IMR-90 (cell line): Measurements from ENCODE around the gene TULP3. TPM values are rescaled to one million over a fixed set of nuclear protein-coding genes. Genes with fewer than 3 reads are reported as not detected.

ENCODE experiments used
- ATAC-seq: fragments of 200-7000 bp; cut with Tn5 transposase; 2 replicates; pipeline ENCODE4 v1.9.1; 2020; ENCODE audit warnings: low read depth, mild to moderate bottlenecking, moderate library complexity
- BruUV-seq: library from RNA; stranded (reverse); fragments of 400-500 nt; replicated peaks from 2 replicates; lab custom pipeline; 2021; lab: Mats Ljungman, UMichigan
- CTCF ChIA-PET: fragments of 300-600 bp; formaldehyde crosslinking; extraction: SDS; loops from one replicate; lab custom pipeline; 2021; ENCODE audit warnings: antibody characterized with exemption; lab: Yijun Ruan, JAX
- POLR2A ChIA-PET: fragments of 300-600 bp; sonication (Branson Sonifier 250); formaldehyde crosslinking; loops from one replicate; lab custom pipeline; 2022; ENCODE audit warnings: antibody characterized with exemption; ENCODE audit not compliant: unreplicated experiment; lab: Charles Lee
- DNase-seq: peaks from one replicate; pipeline ENCODE4 v3.0.0; 2013
- H2AFZ ChIP-seq: replicated peaks from 2 replicates; pipeline ENCODE3; 2013; ENCODE audit warnings: low read length, mild to moderate bottlenecking; ENCODE audit not compliant: poor library complexity
- H2AK5ac ChIP-seq: 2 replicates; pipeline ENCODE4 v1.6.1; 2013; ENCODE audit warnings: low read depth, low read length, inconsistent platforms
- H2AK9ac ChIP-seq: replicated peaks from 2 replicates; pipeline ENCODE3; 2013; ENCODE audit warnings: mild to moderate bottlenecking, low read depth, low read length, moderate library complexity; ENCODE audit not compliant: poor library complexity
- H2BK120ac ChIP-seq: 2 replicates; pipeline ENCODE4 v1.6.1; 2013; ENCODE audit warnings: low read depth, low read length, inconsistent platforms
- H2BK15ac ChIP-seq: 3 replicates; pipeline ENCODE4 v1.6.1; 2013; ENCODE audit warnings: low read depth, low read length, inconsistent platforms
- H2BK20ac ChIP-seq: 2 replicates; pipeline ENCODE4 v1.6.1; 2013; ENCODE audit warnings: low read depth, mild to moderate bottlenecking, inconsistent platforms, low read length, moderate library complexity
- H2BK5ac ChIP-seq: 2 replicates; pipeline ENCODE4 v1.6.1; 2013; ENCODE audit warnings: mild to moderate bottlenecking, low read depth, low read length, inconsistent platforms; ENCODE audit not compliant: poor library complexity, severe bottlenecking
- H3K14ac ChIP-seq: replicated peaks from 2 replicates; pipeline ENCODE4 v1.6.1; 2013; ENCODE audit warnings: low read depth, low read length, inconsistent platforms
- H3K18ac ChIP-seq: 2 replicates; pipeline ENCODE4 v1.6.1; 2013; ENCODE audit warnings: low read depth, low read length, control low read depth
- H3K23ac ChIP-seq: 2 replicates; pipeline ENCODE4 v1.6.1; 2013; ENCODE audit warnings: low read depth, low read length, inconsistent platforms
- H3K27ac ChIP-seq: 2 replicates; pipeline ENCODE4 v1.5.1; 2013; ENCODE audit warnings: mild to moderate bottlenecking, control low read depth, low read length; ENCODE audit not compliant: insufficient read depth
- H3K27me3 ChIP-seq: 2 replicates; pipeline ENCODE4 v1.6.1; 2013; ENCODE audit warnings: low read length; ENCODE audit not compliant: control insufficient read depth, insufficient read depth
- H3K36me3 ChIP-seq: 2 replicates; pipeline ENCODE4 v1.6.1; 2013; ENCODE audit warnings: low read length, mixed read lengths; ENCODE audit not compliant: control insufficient read depth, insufficient read depth
- H3K4ac ChIP-seq: 2 replicates; pipeline ENCODE4 v1.6.1; 2013; ENCODE audit warnings: low read depth, low read length, inconsistent platforms
- H3K4me1 ChIP-seq: 2 replicates; pipeline ENCODE4 v1.6.1; 2013; ENCODE audit warnings: low read length, mixed read lengths; ENCODE audit not compliant: control insufficient read depth, insufficient read depth
- H3K4me2 ChIP-seq: 2 replicates; pipeline ENCODE4 v1.6.1; 2013; ENCODE audit warnings: low read depth, mild to moderate bottlenecking, control low read depth, low read length, moderate library complexity
- H3K4me3 ChIP-seq: 2 replicates; pipeline ENCODE4 v1.5.1; 2013; ENCODE audit warnings: low read depth, mild to moderate bottlenecking, control low read depth, low read length, moderate library complexity; ENCODE audit not compliant: insufficient read depth
- H3K56ac ChIP-seq: 2 replicates; pipeline ENCODE4 v1.6.1; 2013; ENCODE audit warnings: low read length, inconsistent platforms; ENCODE audit not compliant: insufficient read depth; ENCODE audit errors: extremely low read depth
- H3K79me1 ChIP-seq, 2 experiments: 2 replicates each; pipeline ENCODE4 v1.6.1; 2013; ENCODE audit warnings: low read length in 2 of 2, inconsistent platforms in 1 of 2, low read depth in 1 of 2
- H3K9ac ChIP-seq: 2 replicates; pipeline ENCODE4 v1.6.1; 2013; ENCODE audit warnings: low read depth, low read length, control low read depth
- H3K9me1 ChIP-seq: 2 replicates; pipeline ENCODE4 v1.6.1; 2013; ENCODE audit warnings: low read length, inconsistent platforms; ENCODE audit not compliant: insufficient read depth
- H3K9me3 ChIP-seq: 2 replicates; pipeline ENCODE4 v1.6.1; 2013; ENCODE audit warnings: low read length; ENCODE audit not compliant: control insufficient read depth, insufficient read depth
- H4K20me1 ChIP-seq: 2 replicates; pipeline ENCODE4 v1.6.1; 2013; ENCODE audit warnings: low read length, inconsistent platforms; ENCODE audit not compliant: insufficient read depth
- H4K5ac ChIP-seq: 2 replicates; pipeline ENCODE4 v1.6.1; 2013; ENCODE audit warnings: mild to moderate bottlenecking, low read depth, low read length, control low read depth
- H4K8ac ChIP-seq, 2 experiments: 2 replicates each; pipeline ENCODE4 v1.6.1; 2013; ENCODE audit warnings: low read depth in 2 of 2, low read length in 2 of 2, control low read depth in 1 of 2, inconsistent platforms in 1 of 2
- H4K91ac ChIP-seq: 2 replicates; pipeline ENCODE4 v1.6.1; 2013; ENCODE audit warnings: low read depth, low read length, inconsistent platforms; ENCODE audit not compliant: insufficient read depth
- BHLHE40 ChIP-seq: fragments of 150-350 bp; IDR thresholded peaks from 2 replicates; pipeline ENCODE4 v1.6.1; 2016; ENCODE audit warnings: mild to moderate bottlenecking, low read depth, low read length
- CEBPB ChIP-seq: IDR thresholded peaks from 2 replicates; pipeline ENCODE4 v1.6.1; 2012; ENCODE audit warnings: low read depth, low read length, improper control_type of control experiment
- CHD1 ChIP-seq: IDR thresholded peaks from 2 replicates; pipeline ENCODE4 v1.6.1; 2012; ENCODE audit warnings: low read depth, low read length, improper control_type of control experiment
- FOS ChIP-seq: fragments of 150-350 bp; IDR thresholded peaks from 2 replicates; pipeline ENCODE4 v1.6.1; 2016; ENCODE audit warnings: low read depth, low read length
- MAZ ChIP-seq: IDR thresholded peaks from 2 replicates; pipeline ENCODE4 v1.6.1; 2012; ENCODE audit warnings: low read depth, mild to moderate bottlenecking, low read length, improper control_type of control experiment, moderate library complexity, borderline replicate concordance
- MXI1 ChIP-seq: IDR thresholded peaks from 2 replicates; pipeline ENCODE4 v1.6.1; 2012; ENCODE audit warnings: low read depth, mild to moderate bottlenecking, low read length, moderate library complexity, borderline replicate concordance
- NFE2L2 ChIP-seq: fragments of 150-350 bp; IDR thresholded peaks from 2 replicates; pipeline ENCODE4 v1.6.1; 2016; ENCODE audit warnings: low read depth, mild to moderate bottlenecking, low read length
- POLR2A ChIP-seq: IDR thresholded peaks from 2 replicates; pipeline ENCODE4 v1.6.1; 2012; ENCODE audit warnings: mild to moderate bottlenecking, low read depth, low read length
- RAD21 ChIP-seq: IDR thresholded peaks from 2 replicates; pipeline ENCODE4 v1.6.1; 2012; ENCODE audit warnings: low read length, improper control_type of control experiment
- RCOR1 ChIP-seq: IDR thresholded peaks from 2 replicates; pipeline ENCODE4 v1.6.1; 2012; ENCODE audit warnings: mild to moderate bottlenecking, low read length, improper control_type of control experiment; ENCODE audit not compliant: insufficient replicate concordance
- SMC3 ChIP-seq: fragments of 150-350 bp; IDR thresholded peaks from 2 replicates; pipeline ENCODE4 v1.6.1; 2016; ENCODE audit warnings: low read depth, mild to moderate bottlenecking, antibody characterized with exemption, low read length, moderate library complexity
- WGBS, 2 experiments: methylation state at CpG; one replicate each; pipeline versions ENCODE4 v1.1.5 to v1.1.7; 2013; ENCODE audit warnings: missing lambda C conversion rate in 2 of 2; ENCODE audit not compliant: insufficient read length in 1 of 2; ENCODE audit errors: extremely low coverage in 2 of 2; 5-methylcytosine and 5-hydroxymethylcytosine counted together
- dilution Hi-C: fragments of 300-500 bp; cut with HindIII; formaldehyde crosslinking; loops from one replicate; pipeline ENCODE4 v1.14.3; 2018; ENCODE audit warnings: low sequenced_read_pairs; ENCODE audit not compliant: unreplicated experiment
- in situ Hi-C: fragments of 300-500 bp; cut with MboI; formaldehyde crosslinking; loops from 3 replicates; pipeline ENCODE4 v1.14.3; 2019; ENCODE audit warnings: low sequenced_read_pairs, inconsistent platforms, mixed read lengths
- intact Hi-C: fragments of 100-400 bp; cut with micrococcal nuclease; formaldehyde crosslinking; loops from 2 replicates; pipeline ENCODE4 v1.10.0; 2022
- polyA plus RNA-seq, 3 experiments: library from polyadenylated mRNA; depleted of rRNA; stranded (reverse); fragments of >200 nt; gene quantifications; 2 replicates each; pipeline ENCODE4 v1.2.3, GENCODE V29; 2012; ENCODE audit warnings: low replicate concordance in 1 of 3
- total RNA-seq: library from RNA; depleted of rRNA; stranded (reverse); fragments of >200 nt; gene quantifications from 2 replicates; pipeline ENCODE4 v1.2.3, GENCODE V29; 2012
- TF ChIP-seq, protein P1 (sequence below): fragments of 150-350 bp; IDR thresholded peaks from 2 replicates; pipeline ENCODE4 v1.6.1; 2017; ENCODE audit warnings: mild to moderate bottlenecking, antibody characterized with exemption, low read length, low read depth
- TF ChIP-seq, protein P2 (sequence below): fragments of 150-350 bp; IDR thresholded peaks from 2 replicates; pipeline ENCODE4 v1.6.1; 2016; ENCODE audit warnings: low read depth, mild to moderate bottlenecking, low read length, moderate library complexity, borderline replicate concordance

The TULP3 gene
- total and polyA plus RNA-seq, 2 of the 4 experiments (the other 2 are of a cell fraction): 35.2 to 35.5 TPM

DNA sequence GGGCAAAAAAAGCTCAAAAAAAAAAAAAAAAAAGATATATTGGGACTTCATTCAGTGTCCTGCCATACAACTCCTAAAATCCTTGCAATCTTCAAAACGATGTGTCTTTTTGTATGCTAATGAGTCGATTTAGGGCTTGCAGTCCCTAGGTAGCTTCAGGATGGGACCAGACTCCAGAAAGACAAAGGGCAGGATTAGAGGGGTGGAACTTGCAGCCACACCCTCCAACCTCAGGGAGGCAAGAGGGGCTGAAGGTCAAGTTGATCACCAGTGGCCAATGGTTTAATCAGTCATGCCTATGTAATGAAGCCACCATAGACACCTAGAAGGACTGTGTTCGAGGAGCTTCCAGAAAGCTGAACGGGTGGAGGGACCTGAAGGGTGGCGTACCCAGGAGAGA is 97.8 kb downstream of the TULP3 start:
- Histone ChIP-seq H3K27me3 (no peaks in the 10 kb centered on the region), H2BK15ac (no peak overlapping the region), H3K27ac (no peak overlapping the region), H3K9ac (no peak overlapping the region), H2AFZ (no peak overlapping the region), H3K18ac (no peak overlapping the region), H4K91ac (no peak overlapping the region), H2BK5ac (no peak overlapping the region), H2AK9ac (no peak overlapping the region), H3K79me1 (peaks cover 4 to 39% of the 10 kb centered on the region in 2 experiments; a peak in 3 of 4 replicates), H3K4ac (no peak overlapping the region), H4K8ac (no peak overlapping the region), H3K4me1 (no peaks in the 10 kb centered on the region), H3K36me3 (no peaks in the 10 kb centered on the region), H3K14ac (no peak overlapping the region), H3K56ac (no peak overlapping the region), H3K23ac (no peak overlapping the region), H3K9me3 (no peaks in the 10 kb centered on the region), H3K4me2 (no peak overlapping the region), H4K5ac (no peak overlapping the region), H4K20me1 (peaks cover 10% of the 10 kb centered on the region), H2AK5ac (no peak overlapping the region), H3K4me3 (no peak overlapping the region), H2BK20ac (no peak overlapping the region), H2BK120ac (no peak overlapping the region), H3K9me1 (0 out of 2 replicates have a peak, but pooled peaks cover 4% of the 10 kb centered on the region)
- no peak for TF ChIP-seq FOS
- TF ChIP-seq MXI1: no peak
- TF ChIP-seq, protein P1, sequence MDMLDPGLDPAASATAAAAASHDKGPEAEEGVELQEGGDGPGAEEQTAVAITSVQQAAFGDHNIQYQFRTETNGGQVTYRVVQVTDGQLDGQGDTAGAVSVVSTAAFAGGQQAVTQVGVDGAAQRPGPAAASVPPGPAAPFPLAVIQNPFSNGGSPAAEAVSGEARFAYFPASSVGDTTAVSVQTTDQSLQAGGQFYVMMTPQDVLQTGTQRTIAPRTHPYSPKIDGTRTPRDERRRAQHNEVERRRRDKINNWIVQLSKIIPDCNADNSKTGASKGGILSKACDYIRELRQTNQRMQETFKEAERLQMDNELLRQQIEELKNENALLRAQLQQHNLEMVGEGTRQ: no peak
- TF ChIP-seq BHLHE40: no peak
- TF ChIP-seq, protein P2, sequence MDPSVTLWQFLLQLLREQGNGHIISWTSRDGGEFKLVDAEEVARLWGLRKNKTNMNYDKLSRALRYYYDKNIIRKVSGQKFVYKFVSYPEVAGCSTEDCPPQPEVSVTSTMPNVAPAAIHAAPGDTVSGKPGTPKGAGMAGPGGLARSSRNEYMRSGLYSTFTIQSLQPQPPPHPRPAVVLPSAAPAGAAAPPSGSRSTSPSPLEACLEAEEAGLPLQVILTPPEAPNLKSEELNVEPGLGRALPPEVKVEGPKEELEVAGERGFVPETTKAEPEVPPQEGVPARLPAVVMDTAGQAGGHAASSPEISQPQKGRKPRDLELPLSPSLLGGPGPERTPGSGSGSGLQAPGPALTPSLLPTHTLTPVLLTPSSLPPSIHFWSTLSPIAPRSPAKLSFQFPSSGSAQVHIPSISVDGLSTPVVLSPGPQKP: no peak
- TF ChIP-seq POLR2A: no peak
- TF ChIP-seq CEBPB: no peak
- TF ChIP-seq NFE2L2: no peak
- no peak for TF ChIP-seq RCOR1
- no peak for TF ChIP-seq RAD21
- no peak for TF ChIP-seq MAZ
- TF ChIP-seq CHD1: no peak
- TF ChIP-seq SMC3: no peak
- ChIA-PET POLR2A (no interaction called here), CTCF (interaction anchor here (1.6 kb wide), 1 partner anchor 16 kb away, joined by 3 read pairs; no protein-coding TSS in a partner anchor)
- in situ Hi-C loops (no loop called here), intact Hi-C loops (no loop called here), dilution Hi-C loops (no loop called here)
- no peak for ATAC-seq
- no peak for DNase-seq
- no TSS peak for BruUV-seq
- no CpG with 5 or more reads among the region's 5 CpGs for WGBS, 2 experiments
